Gastrocnemius medialis (tissue), 4 donors: ENCODE data around the gene SEC14L5.

Source experiments
- CTCF ChIP-seq, 5 experiments: fragments of 450-650 bp in 3 of 5; fragments of 200-600 bp in 2 of 5; sonication (generic) in 2 of 5; IDR thresholded peaks in 4 of 5; conservative IDR thresholded peaks in 1 of 5; 1 replicate in 4 of 5; 2 replicates in 1 of 5; pipeline ENCODE4 v1.5.1; 2016 to 2019; ENCODE audit warnings: antibody characterized with exemption in 5 of 5, mild to moderate bottlenecking in 3 of 5, moderate library complexity in 3 of 5
- POLR2A ChIP-seq, 2 donors: fragments of 450-650 bp; IDR thresholded peaks; one replicate each; pipeline ENCODE4 v1.6.1; 2017; ENCODE audit warnings: antibody characterized with exemption in 2 of 2, mild to moderate bottlenecking in 2 of 2, moderate library complexity in 2 of 2

GRCh38 chr16:5044011-5044540 is 85.9 kb downstream of the SEC14L5 start:
- TF ChIP-seq CTCF (IDR thresholded peaks at IDR 0.05 in 4 of 5, conservative IDR thresholded peaks at IDR 0.05 in 1 of 5) (no peak), POLR2A (IDR thresholded peaks at IDR 0.05) (no peak)
